A549 treated with DMSO at 1 μM for 4 hours (cell line): Measurements from ENCODE around the gene HLA-DQA1. TPM values are rescaled to one million over a fixed set of nuclear protein-coding genes. Genes with fewer than 3 reads are reported as not detected.

Experiments
- total RNA-seq: library from RNA; stranded (reverse); fragments of 200-300 nt; extraction: Qiagen RNA extraction; gene quantifications from 5 replicates; pipeline ENCODE4 v1.2.3, GENCODE V29; 2022; ENCODE audit warnings: low read depth

Gene HLA-DQA1
- total RNA-seq = not detected in 5 replicates

DNA sequence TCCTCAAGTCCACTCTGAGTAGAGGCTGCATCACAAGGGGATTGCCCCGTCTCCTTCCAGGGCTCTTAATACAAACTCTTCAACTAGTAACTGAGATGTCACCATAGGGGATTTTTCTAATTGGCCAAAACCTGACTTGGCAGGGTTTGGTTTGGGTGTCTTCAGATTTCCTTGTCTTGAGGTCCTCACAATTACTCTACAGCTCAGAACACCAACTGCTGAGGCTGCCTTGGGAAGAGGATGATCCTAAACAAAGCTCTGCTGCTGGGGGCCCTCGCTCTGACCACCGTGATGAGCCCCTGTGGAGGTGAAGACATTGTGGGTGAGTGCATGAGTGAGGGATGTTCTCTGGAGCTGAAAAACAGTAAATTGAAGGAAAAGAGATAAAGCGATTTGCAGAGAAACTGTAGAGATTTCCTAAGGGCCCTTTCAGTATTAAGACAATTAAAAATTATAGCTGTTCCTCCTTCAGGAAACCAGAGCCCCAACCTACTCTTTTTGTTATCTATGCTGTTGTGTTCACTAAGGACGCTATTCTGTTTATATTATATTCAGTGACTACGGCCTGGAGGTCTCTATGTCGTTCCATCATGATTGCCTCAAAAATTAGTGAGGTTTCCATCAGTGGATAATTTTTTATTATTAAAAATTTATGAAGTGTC, at the start of gene HLA-DQA1:
HLA-DQA1 (plus strand) TSS at position 188 of the 662 bp plus-strand sequence; CDS start at position 241, 53 bp downstream.

DNA sequence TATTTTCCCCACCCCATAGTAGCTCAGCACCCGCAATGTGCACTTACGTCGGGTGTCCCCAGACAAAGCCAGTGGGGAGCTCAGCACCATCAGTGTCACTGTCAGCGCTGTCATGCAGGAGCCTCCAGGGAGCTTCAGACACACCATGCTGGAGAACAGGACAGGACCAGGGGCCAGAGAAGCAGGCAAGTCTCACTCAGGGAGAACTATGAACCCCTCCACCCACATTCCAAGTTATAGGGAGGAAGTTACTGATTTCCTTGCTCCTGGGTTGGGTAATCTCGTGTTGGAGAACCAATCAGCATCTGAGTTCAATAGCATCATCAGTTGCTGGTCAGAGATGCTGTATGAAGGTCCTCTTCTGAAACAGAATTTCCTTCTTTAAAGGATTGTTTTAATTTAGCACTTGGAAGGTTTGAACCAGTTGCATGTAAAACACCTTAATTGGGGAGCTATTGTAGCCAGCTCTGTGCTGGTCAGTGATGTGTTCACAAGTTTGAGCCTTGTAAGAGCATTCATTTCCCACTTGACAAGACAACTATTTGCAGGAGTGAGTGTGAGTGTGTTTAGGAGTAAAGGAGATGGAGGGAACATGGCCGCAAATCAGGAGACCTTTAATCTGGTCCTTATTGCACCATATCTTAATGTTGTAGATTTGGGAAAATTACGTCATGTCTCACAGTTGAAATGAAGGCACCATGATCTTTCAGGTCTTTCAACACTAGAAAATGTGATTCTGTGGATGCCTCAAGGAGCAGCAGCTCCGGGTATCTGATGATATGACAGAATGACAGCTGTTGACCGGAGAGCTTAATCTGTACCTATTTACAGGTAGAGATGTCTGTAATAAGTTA, 47.4 kb upstream of the HLA-DQA1 start, which contains the start of gene HLA-DRB1:
HLA-DRB1 (minus strand) TSS at position 253 of the 854 bp plus-strand sequence; CDS start at position 147, 106 bp downstream.

DNA sequence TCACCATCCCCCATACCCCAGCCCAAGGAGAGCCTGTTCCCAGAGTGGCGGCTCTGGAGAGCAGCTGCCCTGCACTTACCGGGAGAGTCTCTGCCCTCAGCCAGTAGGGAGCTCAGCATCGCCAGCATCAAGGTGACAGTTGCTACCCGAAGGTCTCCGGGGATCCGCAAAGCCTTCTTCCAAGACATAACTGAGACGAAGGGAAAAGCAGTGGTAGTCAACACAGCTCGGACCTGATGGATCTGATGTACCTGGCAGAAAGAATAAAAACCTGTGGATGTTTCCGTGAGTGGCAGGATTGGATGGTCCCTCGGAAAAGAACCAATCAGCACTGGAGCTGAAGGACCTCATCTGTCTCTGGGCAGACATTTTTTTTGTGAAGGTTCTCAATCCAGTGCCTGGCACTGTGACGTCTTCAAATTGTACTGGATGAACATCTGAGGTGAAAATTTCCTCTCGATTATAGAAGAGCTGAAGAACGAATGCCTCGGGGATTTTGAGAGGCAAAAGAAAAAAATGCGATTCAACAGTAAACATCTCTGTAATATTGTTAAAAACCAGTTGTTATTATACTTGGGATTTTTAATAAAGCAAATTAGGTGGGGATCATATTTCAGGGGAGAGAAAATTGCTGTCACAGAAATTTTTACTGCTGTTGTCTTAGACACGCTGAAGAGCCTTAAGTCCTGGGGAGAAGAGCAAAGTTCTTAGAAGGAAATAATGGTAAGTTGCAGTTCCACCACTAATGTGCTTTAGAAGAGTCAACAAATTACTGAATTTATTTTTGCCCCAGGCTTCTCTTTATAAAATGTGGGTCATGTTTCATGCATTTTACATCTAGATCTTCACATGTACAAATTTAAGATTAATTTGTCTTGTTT, 29.5 kb downstream of the HLA-DQA1 start, which contains the start of gene HLA-DQB1:
HLA-DQB1 (minus strand) TSS at position 238 of the 881 bp plus-strand sequence; CDS start at position 188, 50 bp downstream.

Other genes starting within 250 kb of the HLA-DQA1 start
- gene BTNL2, start 230.2 kb upstream of the HLA-DQA1 start, total RNA-seq = not detected in 5 replicates
- not detected in 5 replicates for gene HLA-DRA, start 197.5 kb upstream of the HLA-DQA1 start, total RNA-seq
- gene HLA-DRB5, start 107.1 kb upstream of the HLA-DQA1 start, total RNA-seq = not detected in 5 replicates
- not detected in 5 replicates for gene HLA-DRB1, start 47.6 kb upstream of the HLA-DQA1 start, total RNA-seq
- not detected in 5 replicates for gene HLA-DQB1, start 29.3 kb downstream of the HLA-DQA1 start, total RNA-seq
- gene HLA-DQA2, start 104.0 kb downstream of the HLA-DQA1 start, total RNA-seq = not detected in 5 replicates
- gene HLA-DQB2, start 126.1 kb downstream of the HLA-DQA1 start, total RNA-seq = not detected in 5 replicates
- 0.07 to 0.30 TPM (median 0.16 TPM) in 4 of 5 replicates, not detected in the other for gene HLA-DOB, start 179.6 kb downstream of the HLA-DQA1 start, total RNA-seq
- gene TAP2, start 201.3 kb downstream of the HLA-DQA1 start, total RNA-seq = 15.5 to 21.9 TPM (median 20.9 TPM) in 5 replicates
- 19.1 to 25.3 TPM (median 21.4 TPM) in 5 replicates for gene PSMB8, start 206.6 kb downstream of the HLA-DQA1 start, total RNA-seq
- 27.3 to 36.0 TPM (median 34.2 TPM) in 5 replicates for gene TAP1, start 216.3 kb downstream of the HLA-DQA1 start, total RNA-seq
- gene PSMB9, start 216.8 kb downstream of the HLA-DQA1 start, total RNA-seq = 16.5 to 22.1 TPM (median 17.2 TPM) in 5 replicates